ENCODE results near the gene SHISAL1. TPM values are rescaled to one million over a fixed set of nuclear protein-coding genes. Genes with fewer than 3 reads are reported as not detected.

SHISAL1 gene
- total RNA-seq, 1 donor from 2014 or later, result 2.8 TPM

GRCh38 chr22:44284711-44285110, 28.0 kb downstream of the SHISAL1 start:
- Mint-ChIP-seq H3K4me1 (ENCODE audit: unreplicated experiment) (peaks cover 18% of the 10 kb centered on the region), H3K36me3 (no peaks in the 10 kb centered on the region), H3K4me3 (no peak overlapping the region), H3K9me3 (no peaks in the 10 kb centered on the region), H3K27me3 (peaks cover 14% of the 10 kb centered on the region), H3K27ac (no peak overlapping the region)
- TF ChIP-seq CTCF (conservative IDR thresholded peaks at IDR 0.05), result no peak
- no peak for DNase-seq (ENCODE audit: extremely low spot score, unreplicated experiment)

DNA sequence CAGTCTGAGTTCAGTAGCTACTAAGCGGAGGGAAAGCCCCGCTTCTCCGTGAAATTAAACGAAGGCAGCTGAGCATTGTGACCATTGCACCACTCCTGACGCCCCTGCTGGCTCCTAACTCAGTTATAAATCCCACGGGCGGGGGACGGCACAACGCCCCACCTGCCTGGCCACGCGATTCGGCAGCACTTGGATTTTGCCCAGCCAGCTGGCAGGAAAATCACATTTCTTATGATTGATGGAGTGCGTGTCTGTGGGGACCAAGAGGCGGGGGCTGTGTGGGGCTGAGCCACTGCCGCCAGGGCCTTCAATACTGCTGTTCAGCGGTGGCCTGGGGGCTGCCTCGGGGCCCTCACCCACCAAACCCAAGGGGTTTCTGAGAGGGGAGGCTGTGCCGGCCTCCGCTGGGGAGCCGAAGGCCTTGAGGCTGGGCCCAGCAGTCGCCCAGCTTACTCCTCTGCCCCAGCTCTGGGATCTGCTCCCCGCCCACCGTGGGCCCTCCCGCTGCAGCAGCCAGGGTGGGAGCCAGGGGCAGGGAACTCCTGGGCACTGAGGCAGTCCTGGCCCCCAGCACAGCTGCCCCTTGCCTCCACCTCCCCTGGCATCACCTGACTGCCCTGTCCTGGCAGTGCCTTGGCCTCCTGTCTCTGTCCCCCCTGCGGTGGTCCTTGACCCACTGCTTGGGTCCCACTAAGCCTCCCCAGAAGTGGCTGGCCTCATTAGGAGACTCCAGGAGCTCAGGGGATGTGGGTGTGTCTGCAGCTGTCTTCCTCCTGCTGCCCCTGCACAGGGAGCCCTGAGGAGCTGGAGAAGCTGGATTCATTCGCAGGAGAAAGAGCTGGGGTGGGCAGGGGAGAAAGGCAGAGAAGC, 30.7 kb downstream of the SHISAL1 start:
- no peaks in the 10 kb centered on the region for H3K9me3 Mint-ChIP-seq
- DNase-seq (ENCODE audit: extremely low spot score, unreplicated experiment), result no peak
- no peak overlapping the region for H3K27ac Mint-ChIP-seq
- H3K4me3 Mint-ChIP-seq, result no peak overlapping the region
- TF ChIP-seq CTCF (conservative IDR thresholded peaks at IDR 0.05), result no peak
- H3K4me1 Mint-ChIP-seq (ENCODE audit: unreplicated experiment), result peaks cover 15% of the 10 kb centered on the region
- no peaks in the 10 kb centered on the region for H3K36me3 Mint-ChIP-seq
- H3K27me3 Mint-ChIP-seq, result peaks cover 22% of the 10 kb centered on the region

DNA sequence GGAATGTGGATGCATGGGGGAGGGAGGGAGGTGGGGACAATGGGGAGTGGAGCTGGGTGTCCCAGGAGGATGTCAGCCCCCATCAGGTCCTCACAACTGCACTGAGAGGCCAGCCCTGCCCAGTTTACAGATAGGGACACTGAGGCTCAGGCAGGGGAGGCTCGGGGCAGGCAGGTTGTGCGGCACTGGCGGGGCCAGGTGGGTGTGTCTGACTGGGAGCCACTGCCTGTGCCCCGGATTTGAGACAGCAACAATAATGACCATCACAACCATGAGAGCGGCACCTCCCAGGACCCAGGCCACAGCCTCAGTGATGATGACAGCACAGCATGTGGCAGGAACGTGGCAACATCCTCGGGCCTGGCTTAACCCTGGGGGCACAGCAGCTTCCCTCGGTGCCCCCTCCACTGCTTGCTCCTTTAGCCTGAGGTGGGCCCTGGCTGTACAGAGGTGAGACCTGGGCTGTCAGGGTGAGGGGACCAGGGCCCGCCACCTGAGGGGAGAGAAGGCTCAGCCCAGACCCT, 32.0 kb downstream of the SHISAL1 start:
- no peak overlapping the region for H3K4me3 Mint-ChIP-seq
- H3K36me3 Mint-ChIP-seq, result no peaks in the 10 kb centered on the region
- no peaks in the 10 kb centered on the region for H3K9me3 Mint-ChIP-seq
- DNase-seq (ENCODE audit: extremely low spot score, unreplicated experiment), result no peak
- H3K4me1 Mint-ChIP-seq (ENCODE audit: unreplicated experiment), result peaks cover 27% of the 10 kb centered on the region
- no peak for TF ChIP-seq CTCF (conservative IDR thresholded peaks at IDR 0.05)
- no peak overlapping the region for H3K27ac Mint-ChIP-seq
- H3K27me3 Mint-ChIP-seq, result peaks cover 31% of the 10 kb centered on the region

DNA sequence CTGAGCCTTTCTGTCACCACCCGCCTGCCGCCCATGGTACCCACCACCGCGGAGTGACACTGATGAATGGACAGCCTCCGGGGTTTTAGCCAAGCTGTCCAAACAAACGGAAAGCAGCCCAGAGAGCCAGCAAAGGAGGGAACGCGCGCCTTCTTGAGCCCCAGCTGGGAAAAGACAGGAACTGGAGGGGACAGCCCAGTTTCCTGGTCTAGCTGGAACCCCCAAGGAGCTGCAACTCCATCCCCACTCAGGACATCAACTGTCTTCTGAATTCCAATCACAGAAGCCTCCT, 33.7 kb downstream of the SHISAL1 start:
- DNase-seq (ENCODE audit: extremely low spot score, unreplicated experiment), result no peak
- H3K27me3 Mint-ChIP-seq, result peaks cover 34% of the 10 kb centered on the region
- no peak overlapping the region for H3K4me3 Mint-ChIP-seq
- no peak overlapping the region for H3K27ac Mint-ChIP-seq
- H3K4me1 Mint-ChIP-seq (ENCODE audit: unreplicated experiment), result peaks cover 27% of the 10 kb centered on the region
- no peak for TF ChIP-seq CTCF (conservative IDR thresholded peaks at IDR 0.05)
- H3K9me3 Mint-ChIP-seq, result no peaks in the 10 kb centered on the region
- no peaks in the 10 kb centered on the region for H3K36me3 Mint-ChIP-seq

- H3K4me1 Mint-ChIP-seq (ENCODE audit: unreplicated experiment), result peaks cover 27% of the 10 kb centered on the region
- no peak overlapping the region for H3K4me3 Mint-ChIP-seq
- H3K27me3 Mint-ChIP-seq, result peaks cover 33% of the 10 kb centered on the region
- no peak overlapping the region for H3K27ac Mint-ChIP-seq
- DNase-seq (ENCODE audit: extremely low spot score, unreplicated experiment), result no peak
- H3K36me3 Mint-ChIP-seq, result no peaks in the 10 kb centered on the region
- TF ChIP-seq CTCF (conservative IDR thresholded peaks at IDR 0.05), result no peak
- no peaks in the 10 kb centered on the region for H3K9me3 Mint-ChIP-seq
These were observed 34.3 kb downstream of the SHISAL1 start for GRCh38 chr22:44278243-44279068.
